Naive thymus-derived CD8-positive, alpha-beta T cell (primary cell): Measurements from ENCODE around the gene PRKCE. TPM values are rescaled to one million over a fixed set of nuclear protein-coding genes. Genes with fewer than 3 reads are reported as not detected.
A peak's percentile ranks its signal among the peaks of the same experiment; 100 is the strongest.

Experiments
- ATAC-seq, 2 donors: fragments of 150-1000 bp; cut with Tn5 transposase in 1 of 2; sonication (Bioruptor Pico), chemical (Tn5 transposase) in 1 of 2; 1 replicate in 1 of 2; 2 replicates in 1 of 2; pipeline ENCODE4 v1.10.0; 2021; ENCODE audit warnings: mild to moderate bottlenecking in 2 of 2, moderate library complexity in 2 of 2
- POLR2A ChIA-PET: fragments of 350-600 bp; sonication (Branson Sonifier 250); formaldehyde crosslinking; loops from one replicate; lab custom pipeline; 2021; ENCODE audit warnings: antibody characterized with exemption; lab: Charles Lee
- DNase-seq, 10 donors: peaks; one replicate each; pipeline versions ENCODE4 v3.0.0 to v3.0.0-alpha.2; 2020 to 2022
- H3K27ac Mint-ChIP-seq, 10 donors: one replicate each; pipeline ENCODE4 v1.8.0; 2020 to 2022; ENCODE audit warnings: mild to moderate bottlenecking in 10 of 10, mixed read lengths in 10 of 10, moderate library complexity in 4 of 10, inconsistent platforms in 1 of 10
- H3K27me3 Mint-ChIP-seq, 5 donors: one replicate each; pipeline ENCODE4 v1.8.0; 2021 to 2022; ENCODE audit warnings: mixed read lengths in 5 of 5
- H3K36me3 Mint-ChIP-seq, 3 donors: one replicate each; pipeline ENCODE4 v1.8.0; 2020 to 2022; ENCODE audit warnings: mixed read lengths in 3 of 3, mild to moderate bottlenecking in 2 of 3, inconsistent platforms in 1 of 3
- H3K4me1 Mint-ChIP-seq, 4 donors: one replicate each; pipeline ENCODE4 v1.8.0; 2021 to 2022; ENCODE audit warnings: mixed read lengths in 4 of 4
- H3K4me3 Mint-ChIP-seq, 10 donors: one replicate each; pipeline ENCODE4 v1.8.0; 2020 to 2022; ENCODE audit warnings: mild to moderate bottlenecking in 10 of 10, mixed read lengths in 10 of 10, moderate library complexity in 6 of 10, inconsistent platforms in 1 of 10
- H3K9me3 Mint-ChIP-seq, 9 donors: one replicate each; pipeline ENCODE4 v1.8.0; 2020 to 2022; ENCODE audit warnings: mixed read lengths in 9 of 9, mild to moderate bottlenecking in 3 of 9, inconsistent platforms in 1 of 9, moderate library complexity in 1 of 9
- polyA plus RNA-seq, 3 donors: library from polyadenylated mRNA; unstranded; fragments of 300-500 nt; fragmentation: Illumina TruSeq; gene quantifications; one replicate each; pipeline ENCODE4 v1.2.3, GENCODE V29; 2021
- total RNA-seq, 8 experiments: library from RNA in 2 of 8; stranded (reverse) in 2 of 8; gene quantifications; one replicate each; pipeline ENCODE4 v1.2.3 and lab custom pipeline; 2021 to 2026

The PRKCE gene
- total and polyA plus RNA-seq, 5 experiments from 2014 or later, result 1.6 to 20.2 (median 2.7) TPM

GRCh38 chr2:45806563-45807358 is 155.3 kb downstream of the PRKCE start:
- H3K36me3 Mint-ChIP-seq, result no peaks in the 10 kb centered on the region
- H3K27me3 Mint-ChIP-seq, result peaks cover 0 to 2% (median 0%) of the 10 kb centered on the region in 5 donors
- POLR2A ChIA-PET, result no interaction called here
- no peaks in the 10 kb centered on the region for H3K9me3 Mint-ChIP-seq
- ATAC-seq (no peak), DNase-seq (no peak)
- H3K4me3 Mint-ChIP-seq, result no peak overlapping the region
- peak overlapping the region in 1 of 10 donors; percentile 34 for H3K27ac Mint-ChIP-seq
- peaks cover 0 to 19% (median 2%) of the 10 kb centered on the region in 4 donors for H3K4me1 Mint-ChIP-seq

- Mint-ChIP-seq H3K9me3 (no peaks in the 10 kb centered on the region), H3K4me1 (peaks cover 0 to 22% (median 2%) of the 10 kb centered on the region in 4 donors), H3K27me3 (peaks cover 0 to 2% (median 0%) of the 10 kb centered on the region in 5 donors), H3K27ac (no peak overlapping the region), H3K4me3 (no peak overlapping the region), H3K36me3 (no peaks in the 10 kb centered on the region)
- POLR2A ChIA-PET, result no interaction called here
- DNase-seq (no peak), ATAC-seq (no peak)
Observed at GRCh38 chr2:45808294-45808800, 156.9 kb downstream of the PRKCE start.

GRCh38 chr2:45809205-45809604 is 157.7 kb downstream of the PRKCE start:
- peaks cover 0 to 2% (median 0%) of the 10 kb centered on the region in 5 donors for H3K27me3 Mint-ChIP-seq
- POLR2A ChIA-PET, result no interaction called here
- H3K4me1 Mint-ChIP-seq, result peaks cover 0 to 20% (median 2%) of the 10 kb centered on the region in 4 donors
- H3K9me3 Mint-ChIP-seq, result no peaks in the 10 kb centered on the region
- no peaks in the 10 kb centered on the region for H3K36me3 Mint-ChIP-seq
- DNase-seq (no peak), ATAC-seq (no peak)
- H3K4me3 Mint-ChIP-seq, result no peak overlapping the region
- no peak overlapping the region for H3K27ac Mint-ChIP-seq

GRCh38 chr2:45812011-45812500 is 160.6 kb downstream of the PRKCE start:
- POLR2A ChIA-PET, result no interaction called here
- Mint-ChIP-seq H3K27me3 (peaks cover 0 to 2% (median 0%) of the 10 kb centered on the region in 5 donors), H3K36me3 (no peaks in the 10 kb centered on the region), H3K9me3 (no peaks in the 10 kb centered on the region), H3K4me3 (no peak overlapping the region), H3K4me1 (peaks cover 0 to 5% (median 1%) of the 10 kb centered on the region in 4 donors), H3K27ac (no peak overlapping the region)
- no peak for DNase-seq
- ATAC-seq, result no peak

- no peaks in the 10 kb centered on the region for H3K36me3 Mint-ChIP-seq
- POLR2A ChIA-PET, result no interaction called here
- no peaks in the 10 kb centered on the region for H3K9me3 Mint-ChIP-seq
- H3K27ac Mint-ChIP-seq, result peak overlapping the region in 1 of 10 donors; percentile 68
- ATAC-seq, result no peak
- DNase-seq, result no peak
- peaks cover 0 to 2% (median 0%) of the 10 kb centered on the region in 5 donors for H3K27me3 Mint-ChIP-seq
- H3K4me3 Mint-ChIP-seq, result no peak overlapping the region
- H3K4me1 Mint-ChIP-seq, result peaks cover 0 to 4% (median 1%) of the 10 kb centered on the region in 4 donors
Observed at GRCh38 chr2:45813003-45813941, 161.8 kb downstream of the PRKCE start.

GRCh38 chr2:45814488-45814887 is 163.0 kb downstream of the PRKCE start:
- Mint-ChIP-seq H3K9me3 (no peaks in the 10 kb centered on the region), H3K27me3 (no peaks in the 10 kb centered on the region), H3K4me3 (no peak overlapping the region), H3K27ac (no peak overlapping the region), H3K4me1 (peaks cover 0 to 4% (median 1%) of the 10 kb centered on the region in 4 donors), H3K36me3 (no peaks in the 10 kb centered on the region)
- DNase-seq (no peak), ATAC-seq (no peak)
- POLR2A ChIA-PET, result no interaction called here

- Mint-ChIP-seq H3K9me3 (no peaks in the 10 kb centered on the region), H3K4me1 (peaks cover 0 to 6% (median 5%) of the 10 kb centered on the region in 4 donors), H3K27me3 (no peaks in the 10 kb centered on the region), H3K4me3 (no peak overlapping the region), H3K27ac (no peak overlapping the region), H3K36me3 (no peaks in the 10 kb centered on the region)
- no peak for DNase-seq
- no peak for ATAC-seq
- POLR2A ChIA-PET, result no interaction called here
Observed at GRCh38 chr2:45814951-45815621, 163.6 kb downstream of the PRKCE start.

- no peaks in the 10 kb centered on the region for H3K36me3 Mint-ChIP-seq
- DNase-seq, result no peak
- POLR2A ChIA-PET, result no interaction called here
- H3K9me3 Mint-ChIP-seq, result no peaks in the 10 kb centered on the region
- no peak for ATAC-seq
- H3K4me3 Mint-ChIP-seq, result no peak overlapping the region
- H3K27me3 Mint-ChIP-seq, result no peaks in the 10 kb centered on the region
- H3K27ac Mint-ChIP-seq, result no peak overlapping the region
- peaks cover under 1 to 13% (median 7%) of the 10 kb centered on the region in 4 donors for H3K4me1 Mint-ChIP-seq
Observed at GRCh38 chr2:45816272-45816671, 164.8 kb downstream of the PRKCE start.

GRCh38 chr2:45818591-45818990 is 167.1 kb downstream of the PRKCE start:
- Mint-ChIP-seq H3K27ac (no peak overlapping the region), H3K4me1 (peaks cover 3 to 27% (median 15%) of the 10 kb centered on the region in 4 donors), H3K27me3 (no peaks in the 10 kb centered on the region), H3K4me3 (no peak overlapping the region), H3K9me3 (no peaks in the 10 kb centered on the region), H3K36me3 (no peaks in the 10 kb centered on the region)
- POLR2A ChIA-PET, result no interaction called here
- DNase-seq (no peak), ATAC-seq (no peak)

GRCh38 chr2:45820048-45820447 is 168.6 kb downstream of the PRKCE start:
- no peaks in the 10 kb centered on the region for H3K27me3 Mint-ChIP-seq
- DNase-seq (no peak), ATAC-seq (no peak)
- H3K27ac Mint-ChIP-seq, result no peak overlapping the region
- H3K4me1 Mint-ChIP-seq, result peaks cover 13 to 41% (median 22%) of the 10 kb centered on the region in 4 donors
- no peak overlapping the region for H3K4me3 Mint-ChIP-seq
- H3K9me3 Mint-ChIP-seq, result no peaks in the 10 kb centered on the region
- no peaks in the 10 kb centered on the region for H3K36me3 Mint-ChIP-seq
- POLR2A ChIA-PET, result no interaction called here

GRCh38 chr2:45821558-45822271 is 170.2 kb downstream of the PRKCE start:
- no peak overlapping the region for H3K4me3 Mint-ChIP-seq
- no peaks in the 10 kb centered on the region for H3K36me3 Mint-ChIP-seq
- peak overlapping the region in 4 of 10 donors; percentile 1 to 61 (median 31) for H3K27ac Mint-ChIP-seq
- H3K9me3 Mint-ChIP-seq, result no peaks in the 10 kb centered on the region
- POLR2A ChIA-PET, result no interaction called here
- DNase-seq (no peak), ATAC-seq (no peak)
- no peaks in the 10 kb centered on the region for H3K27me3 Mint-ChIP-seq
- peaks cover 19 to 46% (median 29%) of the 10 kb centered on the region in 4 donors for H3K4me1 Mint-ChIP-seq

GRCh38 chr2:45822272-45822630 is 170.8 kb downstream of the PRKCE start:
- DNase-seq (no peak), ATAC-seq (no peak)
- POLR2A ChIA-PET, result no interaction called here
- Mint-ChIP-seq H3K9me3 (no peaks in the 10 kb centered on the region), H3K36me3 (no peaks in the 10 kb centered on the region), H3K27ac (peak overlapping the region in 2 of 10 donors; percentile 15 to 17), H3K27me3 (no peaks in the 10 kb centered on the region), H3K4me1 (peaks cover 23 to 51% (median 34%) of the 10 kb centered on the region in 4 donors), H3K4me3 (no peak overlapping the region)
